Tibial nerve (tissue), 4 donors: Measurements from ENCODE around the gene MED12L. TPM values are rescaled to one million over a fixed set of nuclear protein-coding genes. Genes with fewer than 3 reads are reported as not detected.

ENCODE experiments used
- DNase-seq, 2 donors: peaks; one replicate each; pipeline ENCODE4 v3.0.0-alpha.2; 2019; ENCODE audit warnings: low spot score in 2 of 2
- H3K27ac ChIP-seq, 4 donors: fragments of 200-600 bp; sonication (generic) in 3 of 4; one replicate each; pipeline ENCODE4 v1.5.1; 2017 to 2019; ENCODE audit warnings: mild to moderate bottlenecking in 1 of 4
- H3K27me3 ChIP-seq, 2 donors: fragments of 200-600 bp; sonication (generic) in 1 of 2; one replicate each; pipeline versions ENCODE4 v1.5.1 to v1.6.0; 2017 to 2019
- H3K36me3 ChIP-seq, 3 donors: fragments of 200-600 bp; sonication (generic); one replicate each; pipeline ENCODE4 v1.5.1; 2018 to 2019
- H3K4me1 ChIP-seq, 4 donors: fragments of 200-600 bp; sonication (generic) in 3 of 4; one replicate each; pipeline ENCODE4 v1.5.1; 2017 to 2019
- H3K4me3 ChIP-seq, 4 donors: fragments of 200-600 bp; sonication (generic) in 3 of 4; one replicate each; pipeline ENCODE4 v1.5.1; 2017 to 2019; ENCODE audit warnings: mild to moderate bottlenecking in 1 of 4, moderate library complexity in 1 of 4
- H3K9me3 ChIP-seq, 4 donors: fragments of 200-600 bp; sonication (generic) in 3 of 4; one replicate each; pipeline ENCODE4 v1.5.1; 2017 to 2019
- EP300 ChIP-seq, 2 donors: sonication (generic); formaldehyde crosslinking; IDR thresholded peaks; one replicate each; pipeline ENCODE4 v1.6.1; 2017; ENCODE audit warnings: antibody characterized with exemption in 2 of 2, mild to moderate bottlenecking in 1 of 2
- POLR2A ChIP-seq, 2 donors: fragments of 450-650 bp; IDR thresholded peaks; one replicate each; pipeline ENCODE4 v1.6.1; 2017; ENCODE audit warnings: antibody characterized with exemption in 2 of 2, mild to moderate bottlenecking in 2 of 2, moderate library complexity in 2 of 2
- WGBS, 2 donors: methylation state at CpG; one replicate each; pipeline ENCODE4 v1.1.5; 2018; 5-methylcytosine and 5-hydroxymethylcytosine counted together
- total RNA-seq, 4 donors: library from RNA; depleted of rRNA; stranded (reverse); fragments of >200 nt; gene quantifications; one replicate each; pipeline ENCODE4 v1.1.0, GENCODE V29; 2016
- TF ChIP-seq, protein P1 (sequence below), 5 experiments: fragments of 200-600 bp in 3 of 5; fragments of 450-650 bp in 2 of 5; sonication (generic) in 3 of 5; IDR thresholded peaks; one replicate each; pipeline ENCODE4 v1.5.1; 2016 to 2019; ENCODE audit warnings: antibody characterized with exemption in 5 of 5, mild to moderate bottlenecking in 3 of 5, moderate library complexity in 2 of 5

Gene MED12L
- total RNA-seq, 4 donors from 2014 or later = 1.2 to 5.9 (median 2.4) TPM

GRCh38 chr3:151112731-151113130, 27.3 kb downstream of the MED12L start:
- H3K4me1 ChIP-seq = no peaks in the 10 kb centered on the region
- no peaks in the 10 kb centered on the region for H3K27me3 ChIP-seq
- TF ChIP-seq, protein P1, sequence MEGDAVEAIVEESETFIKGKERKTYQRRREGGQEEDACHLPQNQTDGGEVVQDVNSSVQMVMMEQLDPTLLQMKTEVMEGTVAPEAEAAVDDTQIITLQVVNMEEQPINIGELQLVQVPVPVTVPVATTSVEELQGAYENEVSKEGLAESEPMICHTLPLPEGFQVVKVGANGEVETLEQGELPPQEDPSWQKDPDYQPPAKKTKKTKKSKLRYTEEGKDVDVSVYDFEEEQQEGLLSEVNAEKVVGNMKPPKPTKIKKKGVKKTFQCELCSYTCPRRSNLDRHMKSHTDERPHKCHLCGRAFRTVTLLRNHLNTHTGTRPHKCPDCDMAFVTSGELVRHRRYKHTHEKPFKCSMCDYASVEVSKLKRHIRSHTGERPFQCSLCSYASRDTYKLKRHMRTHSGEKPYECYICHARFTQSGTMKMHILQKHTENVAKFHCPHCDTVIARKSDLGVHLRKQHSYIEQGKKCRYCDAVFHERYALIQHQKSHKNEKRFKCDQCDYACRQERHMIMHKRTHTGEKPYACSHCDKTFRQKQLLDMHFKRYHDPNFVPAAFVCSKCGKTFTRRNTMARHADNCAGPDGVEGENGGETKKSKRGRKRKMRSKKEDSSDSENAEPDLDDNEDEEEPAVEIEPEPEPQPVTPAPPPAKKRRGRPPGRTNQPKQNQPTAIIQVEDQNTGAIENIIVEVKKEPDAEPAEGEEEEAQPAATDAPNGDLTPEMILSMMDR (IDR thresholded peaks at IDR 0.05) = no peak
- no peak for TF ChIP-seq EP300 (IDR thresholded peaks at IDR 0.05)
- no peak for TF ChIP-seq POLR2A (IDR thresholded peaks at IDR 0.05)
- no peak overlapping the region for H3K4me3 ChIP-seq
- H3K9me3 ChIP-seq = no peaks in the 10 kb centered on the region
- H3K36me3 ChIP-seq = no peaks in the 10 kb centered on the region
- DNase-seq = no peak
- no peak overlapping the region for H3K27ac ChIP-seq
- WGBS, 2 donors = 83 to 87% methylated on average over 3 of the region's 3 CpGs

DNA sequence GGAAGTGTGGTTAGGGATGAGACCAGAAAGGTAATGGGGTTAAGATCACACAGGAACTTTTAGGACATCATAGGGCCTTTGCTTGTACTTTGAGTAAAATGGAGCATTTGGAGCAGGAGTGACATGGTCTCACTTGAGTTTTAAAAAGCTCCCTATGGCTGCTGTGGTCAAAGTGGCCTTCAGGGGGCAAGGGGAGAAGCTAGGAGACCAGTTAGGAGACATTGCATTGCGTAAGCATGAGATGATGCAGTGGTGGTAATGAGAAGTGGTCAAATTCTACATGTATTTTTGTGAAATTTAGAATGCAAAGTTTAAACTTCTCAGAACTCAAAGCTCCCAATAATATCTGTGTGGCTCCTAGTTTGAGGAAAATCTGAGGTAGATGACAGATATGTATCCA, 27.9 kb downstream of the MED12L start:
- no peaks in the 10 kb centered on the region for H3K27me3 ChIP-seq
- H3K4me3 ChIP-seq = no peak overlapping the region
- H3K4me1 ChIP-seq = no peaks in the 10 kb centered on the region
- no peaks in the 10 kb centered on the region for H3K36me3 ChIP-seq
- no peak for DNase-seq
- TF ChIP-seq, protein P1 (IDR thresholded peaks at IDR 0.05) = no peak
- TF ChIP-seq POLR2A (IDR thresholded peaks at IDR 0.05) (no peak), EP300 (IDR thresholded peaks at IDR 0.05) (no peak)
- H3K27ac ChIP-seq = no peak overlapping the region
- WGBS, 2 donors = 94 to 100% methylated on average over 1 of the region's 1 CpG
- H3K9me3 ChIP-seq = no peaks in the 10 kb centered on the region

DNA sequence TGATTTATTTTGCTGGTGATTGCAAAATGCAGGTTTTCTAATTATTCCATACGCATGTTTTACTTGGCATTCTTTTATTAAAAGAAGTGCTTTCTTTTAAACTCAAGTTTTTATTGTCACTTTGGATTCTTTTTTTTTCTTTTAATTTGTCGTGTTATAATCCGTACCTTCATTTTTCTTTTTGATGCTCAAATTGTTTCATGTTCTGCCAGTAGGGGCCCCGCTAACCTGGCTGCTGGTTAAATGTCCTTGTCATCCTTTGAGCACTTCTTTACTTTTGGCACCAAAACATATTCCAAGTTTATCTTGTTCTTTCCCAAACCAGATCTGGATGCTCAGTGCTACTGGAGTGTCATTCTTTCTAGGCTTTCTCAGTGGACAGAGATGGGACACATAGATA, 31.6 kb downstream of the MED12L start:
- no peaks in the 10 kb centered on the region for H3K4me1 ChIP-seq
- no peaks in the 10 kb centered on the region for H3K27me3 ChIP-seq
- no peaks in the 10 kb centered on the region for H3K36me3 ChIP-seq
- WGBS, 2 donors = 93 to 96% methylated on average over 4 of the region's 4 CpGs
- TF ChIP-seq EP300 (IDR thresholded peaks at IDR 0.05) = no peak
- TF ChIP-seq, protein P1 (IDR thresholded peaks at IDR 0.05) = no peak
- TF ChIP-seq POLR2A (IDR thresholded peaks at IDR 0.05) = no peak
- no peak for DNase-seq
- H3K27ac ChIP-seq = no peak overlapping the region
- no peak overlapping the region for H3K4me3 ChIP-seq
- H3K9me3 ChIP-seq = no peaks in the 10 kb centered on the region

GRCh38 chr3:151119188-151119587, 33.7 kb downstream of the MED12L start:
- Histone ChIP-seq H3K36me3 (no peaks in the 10 kb centered on the region), H3K4me1 (no peaks in the 10 kb centered on the region), H3K27me3 (no peaks in the 10 kb centered on the region), H3K4me3 (no peak overlapping the region), H3K9me3 (no peaks in the 10 kb centered on the region), H3K27ac (no peak overlapping the region)
- DNase-seq = no peak
- TF ChIP-seq, protein P1 (IDR thresholded peaks at IDR 0.05) = no peak
- TF ChIP-seq POLR2A (IDR thresholded peaks at IDR 0.05) (no peak), EP300 (IDR thresholded peaks at IDR 0.05) (no peak)
- 91 to 95% methylated on average over 2 of the region's 2 CpGs for WGBS, 2 donors

GRCh38 chr3:151120409-151120808, 34.9 kb downstream of the MED12L start:
- no peak for DNase-seq
- WGBS, 2 donors = 91 to 97% methylated on average over 2 of the region's 2 CpGs
- no peaks in the 10 kb centered on the region for H3K9me3 ChIP-seq
- no peaks in the 10 kb centered on the region for H3K36me3 ChIP-seq
- H3K27me3 ChIP-seq = no peaks in the 10 kb centered on the region
- no peak overlapping the region for H3K4me3 ChIP-seq
- TF ChIP-seq, protein P1 (IDR thresholded peaks at IDR 0.05) = no peak
- TF ChIP-seq EP300 (IDR thresholded peaks at IDR 0.05) (no peak), POLR2A (IDR thresholded peaks at IDR 0.05) (no peak)
- H3K4me1 ChIP-seq = no peaks in the 10 kb centered on the region
- H3K27ac ChIP-seq = no peak overlapping the region
